Breast epithelium (tissue), 3 donors: ENCODE data around the gene DNAL4.

Source experiments
- CTCF ChIP-seq, 3 donors: fragments of 450-650 bp; IDR thresholded peaks; one replicate each; pipeline ENCODE4 v1.5.1; 2016 to 2017; ENCODE audit warnings: antibody characterized with exemption in 3 of 3, mild to moderate bottlenecking in 3 of 3, moderate library complexity in 3 of 3
- POLR2AphosphoS5 ChIP-seq, 3 donors: sonication (generic); formaldehyde crosslinking; IDR thresholded peaks; one replicate each; pipeline ENCODE4 v1.6.1; 2017; ENCODE audit warnings: antibody characterized with exemption in 3 of 3

- TF ChIP-seq CTCF (IDR thresholded peaks at IDR 0.05): no peak
- no peak for TF ChIP-seq POLR2AphosphoS5 (IDR thresholded peaks at IDR 0.05)
These were observed 47.7 kb upstream of the DNAL4 start for GRCh38 chr22:38841635-38842034.
